ENCODE results near the gene PROK1.

GRCh38 chr1:110464340-110464739 is 13.4 kb downstream of the PROK1 start:
- TF ChIP-seq CTCF (IDR thresholded peaks at IDR 0.05) (no peak), POLR2AphosphoS5 (IDR thresholded peaks at IDR 0.05) (no peak)

Data from suprapubic skin (tissue), 3 donors.